ENCODE results near the gene PITRM1. TPM values are rescaled to one million over a fixed set of nuclear protein-coding genes. Genes with fewer than 3 reads are reported as not detected.
A peak's percentile ranks its signal among the peaks of the same experiment; 100 is the strongest.

PITRM1 gene
- total RNA-seq, 1 donor from 2014 or later: 84.9 TPM

GRCh38 chr10:3122486-3123205, 49.9 kb downstream of the PITRM1 start:
- Mint-ChIP-seq H3K36me3 (ENCODE audit: low read depth) (peaks cover 34% of the 10 kb centered on the region), H3K27me3 (ENCODE audit: low read depth) (no peaks in the 10 kb centered on the region), H3K27ac (ENCODE audit: unreplicated experiment) (no peak overlapping the region), H3K4me1 (ENCODE audit: low read depth) (peaks cover 29% of the 10 kb centered on the region), H3K9me3 (ENCODE audit: low read depth) (no peaks in the 10 kb centered on the region), H3K4me3 (ENCODE audit: unreplicated experiment) (no peak overlapping the region)
- DNase-seq (ENCODE audit: low spot score): no peak
- no peak for TF ChIP-seq CTCF (IDR thresholded peaks at IDR 0.05)

DNA sequence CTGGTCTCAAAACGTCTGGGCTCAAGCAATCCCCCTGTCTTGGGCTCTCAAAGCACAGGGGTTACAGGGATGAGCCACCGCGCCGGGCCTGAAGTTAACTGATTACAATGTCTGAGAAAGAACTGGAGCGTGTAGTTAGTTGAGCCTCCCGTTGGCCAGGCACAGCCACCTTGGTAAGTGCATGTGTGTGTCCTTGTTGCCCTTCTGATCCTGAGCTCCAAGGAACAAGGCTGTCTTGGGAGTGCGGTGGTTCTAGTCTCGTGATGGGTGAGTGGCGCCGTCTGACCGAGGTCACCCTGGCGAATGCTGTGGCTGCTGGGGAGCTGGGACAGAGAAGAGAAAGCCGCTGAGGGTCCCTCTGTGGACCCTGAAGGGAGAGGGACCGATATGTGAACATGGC, 50.5 kb downstream of the PITRM1 start:
- H3K36me3 Mint-ChIP-seq (ENCODE audit: low read depth): peaks cover 36% of the 10 kb centered on the region
- H3K27ac Mint-ChIP-seq (ENCODE audit: unreplicated experiment): peak overlapping the region; percentile 8
- no peak for DNase-seq (ENCODE audit: low spot score)
- no peaks in the 10 kb centered on the region for H3K27me3 Mint-ChIP-seq (ENCODE audit: low read depth)
- no peaks in the 10 kb centered on the region for H3K9me3 Mint-ChIP-seq (ENCODE audit: low read depth)
- peaks cover 26% of the 10 kb centered on the region for H3K4me1 Mint-ChIP-seq (ENCODE audit: low read depth)
- H3K4me3 Mint-ChIP-seq (ENCODE audit: unreplicated experiment): no peak overlapping the region
- no peak for TF ChIP-seq CTCF (IDR thresholded peaks at IDR 0.05)

GRCh38 chr10:3119796-3120459, 52.7 kb downstream of the PITRM1 start:
- Mint-ChIP-seq H3K36me3 (ENCODE audit: low read depth) (peaks cover 44% of the 10 kb centered on the region), H3K4me3 (ENCODE audit: unreplicated experiment) (no peak overlapping the region), H3K4me1 (ENCODE audit: low read depth) (peaks cover 10% of the 10 kb centered on the region), H3K27me3 (ENCODE audit: low read depth) (no peaks in the 10 kb centered on the region), H3K27ac (ENCODE audit: unreplicated experiment) (no peak overlapping the region), H3K9me3 (ENCODE audit: low read depth) (no peaks in the 10 kb centered on the region)
- DNase-seq (ENCODE audit: low spot score): no peak
- peak; percentile 80 for TF ChIP-seq CTCF (IDR thresholded peaks at IDR 0.05)

- Mint-ChIP-seq H3K4me3 (ENCODE audit: unreplicated experiment) (no peak overlapping the region), H3K27ac (ENCODE audit: unreplicated experiment) (no peak overlapping the region), H3K4me1 (ENCODE audit: low read depth) (peaks cover 10% of the 10 kb centered on the region), H3K36me3 (ENCODE audit: low read depth) (peaks cover 43% of the 10 kb centered on the region), H3K27me3 (ENCODE audit: low read depth) (no peaks in the 10 kb centered on the region), H3K9me3 (ENCODE audit: low read depth) (no peaks in the 10 kb centered on the region)
- no peak for TF ChIP-seq CTCF (IDR thresholded peaks at IDR 0.05)
- no peak for DNase-seq (ENCODE audit: low spot score)
Observed at GRCh38 chr10:3118641-3119091, 53.9 kb downstream of the PITRM1 start.

- H3K9me3 Mint-ChIP-seq (ENCODE audit: low read depth): no peaks in the 10 kb centered on the region
- H3K27ac Mint-ChIP-seq (ENCODE audit: unreplicated experiment): no peak overlapping the region
- H3K4me3 Mint-ChIP-seq (ENCODE audit: unreplicated experiment): no peak overlapping the region
- no peak for DNase-seq (ENCODE audit: low spot score)
- H3K36me3 Mint-ChIP-seq (ENCODE audit: low read depth): peaks cover 44% of the 10 kb centered on the region
- no peak for TF ChIP-seq CTCF (IDR thresholded peaks at IDR 0.05)
- peaks cover 7% of the 10 kb centered on the region for H3K4me1 Mint-ChIP-seq (ENCODE audit: low read depth)
- no peaks in the 10 kb centered on the region for H3K27me3 Mint-ChIP-seq (ENCODE audit: low read depth)
Observed at GRCh38 chr10:3117486-3117885, 55.1 kb downstream of the PITRM1 start.

Data from chondrocyte (in vitro differentiated cells).